Iris pigment epithelial cell (primary cell): ENCODE data around the gene E2F1.
A peak's percentile ranks its signal among the peaks of the same experiment; 100 is the strongest.

ENCODE experiments used
- DNase-seq: peaks from one replicate; pipeline ENCODE4 v3.0.0-alpha.2; 2011; ENCODE audit warnings: low read depth

E2F1 gene

GRCh38 chr20:33687370-33687915 is 1.3 kb upstream of the E2F1 start:
- no peak for DNase-seq

DNA sequence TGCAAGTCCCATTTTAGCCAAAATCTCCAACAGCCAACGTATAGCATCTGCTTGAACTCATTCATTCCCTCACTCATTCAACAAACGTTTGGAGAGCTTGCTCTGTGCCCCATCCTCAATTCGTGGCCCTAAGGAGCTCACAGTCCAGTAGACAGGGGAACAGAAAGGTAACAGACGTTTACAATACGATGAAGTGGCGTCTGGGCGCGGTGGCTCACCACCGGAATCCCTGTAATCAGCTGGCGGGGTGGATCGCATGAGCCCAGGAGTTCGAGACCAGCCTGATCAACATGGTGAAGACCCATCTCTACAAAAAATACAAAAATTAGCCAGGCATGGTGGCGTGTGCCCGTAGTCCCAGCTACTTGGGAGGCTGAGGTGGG is 790 bp upstream of the E2F1 start:
- no peak for DNase-seq

- no peak for DNase-seq
Observed at GRCh38 chr20:33685328-33686099, 671 bp downstream of the E2F1 start.

DNA sequence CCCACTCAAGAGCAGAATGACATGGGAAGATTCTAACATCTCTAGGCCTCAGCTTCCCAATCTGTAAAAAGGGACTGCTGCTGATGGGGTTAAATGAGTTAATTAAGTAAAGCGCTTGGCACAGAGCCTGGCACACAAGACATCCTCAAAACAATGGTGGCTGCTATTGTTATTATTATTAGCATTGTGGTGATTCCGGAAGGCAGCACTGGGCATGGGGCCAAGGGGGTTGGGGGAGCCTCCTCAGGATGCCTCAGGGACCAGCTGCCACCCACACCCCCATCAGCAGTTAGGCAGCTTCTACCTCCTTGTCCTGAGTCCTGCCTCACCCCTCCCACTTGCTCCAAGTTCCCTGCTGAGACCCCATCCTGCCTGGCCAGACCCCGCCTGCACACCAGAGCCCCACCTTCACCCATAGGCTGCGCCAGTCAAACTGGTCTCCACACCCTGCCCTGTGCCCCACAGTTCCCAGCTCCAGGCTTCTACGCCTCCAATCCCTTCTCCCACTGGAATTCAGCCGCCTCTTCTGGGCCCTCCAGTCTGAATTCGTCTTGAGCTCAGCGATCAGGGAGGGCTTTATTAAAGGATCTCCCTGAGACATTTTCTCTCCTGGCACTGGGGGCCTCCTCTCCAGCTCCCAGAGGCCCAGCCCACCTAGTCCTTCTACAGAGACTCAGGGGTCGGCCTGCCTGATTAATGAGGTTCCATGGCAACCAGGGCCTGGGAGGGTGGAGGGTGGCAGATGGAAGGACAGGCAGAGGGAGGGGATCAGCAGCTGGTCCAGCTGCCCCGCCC is 1.5 kb downstream of the E2F1 start:
- DNase-seq: no peak

DNA sequence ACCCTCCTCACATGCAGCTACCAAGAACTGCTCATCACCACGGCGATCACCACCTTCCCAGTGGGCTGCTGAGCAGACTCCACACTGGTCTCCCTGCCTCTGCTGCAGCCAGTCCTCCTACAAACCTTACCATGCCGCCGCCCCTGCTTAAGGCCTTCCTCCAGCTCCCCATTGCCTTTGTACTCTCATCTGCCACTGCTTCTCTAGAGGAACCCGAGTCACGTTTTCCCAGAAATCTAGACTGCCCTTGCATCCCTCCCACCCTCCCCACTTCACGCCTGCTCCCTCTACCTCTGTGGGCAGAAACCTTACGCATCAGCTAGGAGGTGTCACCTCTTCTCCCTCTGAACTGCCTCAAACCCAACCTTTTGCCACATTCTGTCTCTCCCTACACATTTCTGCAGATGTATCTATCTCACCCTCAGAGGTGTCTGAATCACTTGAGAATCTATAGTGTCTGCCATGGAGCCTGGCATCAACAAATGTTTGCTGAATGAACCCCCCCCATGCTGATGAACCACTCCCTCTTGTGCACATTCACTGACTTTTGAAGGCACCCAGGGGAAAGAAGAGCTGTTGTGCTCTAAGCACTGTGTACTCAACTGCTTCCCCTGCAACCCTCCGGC is 4.3 kb downstream of the E2F1 start:
- no peak for DNase-seq

DNA sequence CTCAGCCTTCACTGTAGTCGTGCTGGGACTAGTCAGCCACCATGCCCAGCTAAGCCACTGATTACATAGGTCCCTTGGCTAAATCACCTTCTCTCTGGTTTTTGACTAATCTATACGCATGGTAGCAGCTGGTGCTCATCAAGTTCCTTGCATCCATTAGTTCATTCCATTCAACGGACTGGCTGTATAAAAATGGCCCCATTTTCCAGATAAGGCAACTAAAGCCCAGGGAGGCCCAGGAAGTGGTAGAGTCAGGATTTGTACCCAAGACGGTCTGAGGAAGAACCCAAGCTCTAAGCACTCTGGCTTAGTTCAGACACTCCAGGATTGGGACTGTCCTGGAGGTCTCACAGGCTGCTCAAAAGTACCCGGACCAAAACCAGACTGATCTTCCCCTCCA is 4.9 kb downstream of the E2F1 start:
- DNase-seq: no peak

GRCh38 chr20:33680686-33681085 is 5.5 kb downstream of the E2F1 start:
- no peak for DNase-seq

DNA sequence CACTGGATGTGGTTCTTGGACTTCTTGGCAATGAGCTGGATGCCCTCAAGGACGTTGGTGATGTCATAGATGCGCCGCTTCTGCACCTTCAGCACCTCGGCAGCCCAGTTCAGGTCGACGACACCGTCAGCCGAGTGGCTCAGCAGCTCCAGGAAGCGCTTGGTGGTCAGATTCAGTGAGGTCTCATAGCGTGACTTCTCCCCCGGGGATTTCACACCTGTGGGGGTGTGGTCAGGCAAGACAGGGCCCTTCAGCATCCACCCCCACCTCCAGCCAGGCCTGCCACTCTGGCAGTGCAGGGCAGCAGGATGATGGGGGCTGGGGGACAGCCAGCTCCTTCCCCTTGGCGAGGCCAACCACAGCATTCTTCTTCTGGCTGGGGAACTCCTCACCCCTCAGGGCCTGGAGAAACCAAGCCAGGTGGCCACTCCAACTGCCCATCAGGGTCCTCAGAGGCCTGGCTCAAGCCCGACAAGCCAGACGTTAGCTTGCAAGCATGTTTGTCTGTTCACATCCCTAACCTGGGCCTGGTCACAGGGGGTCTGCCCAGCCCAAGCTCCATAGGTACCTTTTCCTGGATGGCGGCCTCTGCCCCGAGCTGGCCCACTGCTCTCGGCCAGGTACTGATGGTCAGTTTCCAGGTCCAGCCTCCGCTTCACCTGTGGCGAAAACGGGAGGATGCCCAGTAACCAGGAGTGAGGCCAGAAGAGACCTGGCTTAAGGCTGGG is 6.3 kb downstream of the E2F1 start:
- no peak for DNase-seq

- no peak for DNase-seq
Observed at GRCh38 chr20:33677991-33678702, 8.0 kb downstream of the E2F1 start.

- no peak for DNase-seq
Observed at GRCh38 chr20:33676652-33677645, 9.2 kb downstream of the E2F1 start.

GRCh38 chr20:33676121-33676520 is 10.1 kb downstream of the E2F1 start:
- DNase-seq: no peak

- no peak for DNase-seq
Observed at GRCh38 chr20:33675136-33675959, 10.8 kb downstream of the E2F1 start.

- DNase-seq: peak; percentile 72
Observed at GRCh38 chr20:33674294-33675135, 11.7 kb downstream of the E2F1 start, which contains the start of gene NECAB3. TSS of gene NECAB3 (minus strand) at chr20:33674428. CDS start at chr20:33674352, 76 bp downstream.

DNA sequence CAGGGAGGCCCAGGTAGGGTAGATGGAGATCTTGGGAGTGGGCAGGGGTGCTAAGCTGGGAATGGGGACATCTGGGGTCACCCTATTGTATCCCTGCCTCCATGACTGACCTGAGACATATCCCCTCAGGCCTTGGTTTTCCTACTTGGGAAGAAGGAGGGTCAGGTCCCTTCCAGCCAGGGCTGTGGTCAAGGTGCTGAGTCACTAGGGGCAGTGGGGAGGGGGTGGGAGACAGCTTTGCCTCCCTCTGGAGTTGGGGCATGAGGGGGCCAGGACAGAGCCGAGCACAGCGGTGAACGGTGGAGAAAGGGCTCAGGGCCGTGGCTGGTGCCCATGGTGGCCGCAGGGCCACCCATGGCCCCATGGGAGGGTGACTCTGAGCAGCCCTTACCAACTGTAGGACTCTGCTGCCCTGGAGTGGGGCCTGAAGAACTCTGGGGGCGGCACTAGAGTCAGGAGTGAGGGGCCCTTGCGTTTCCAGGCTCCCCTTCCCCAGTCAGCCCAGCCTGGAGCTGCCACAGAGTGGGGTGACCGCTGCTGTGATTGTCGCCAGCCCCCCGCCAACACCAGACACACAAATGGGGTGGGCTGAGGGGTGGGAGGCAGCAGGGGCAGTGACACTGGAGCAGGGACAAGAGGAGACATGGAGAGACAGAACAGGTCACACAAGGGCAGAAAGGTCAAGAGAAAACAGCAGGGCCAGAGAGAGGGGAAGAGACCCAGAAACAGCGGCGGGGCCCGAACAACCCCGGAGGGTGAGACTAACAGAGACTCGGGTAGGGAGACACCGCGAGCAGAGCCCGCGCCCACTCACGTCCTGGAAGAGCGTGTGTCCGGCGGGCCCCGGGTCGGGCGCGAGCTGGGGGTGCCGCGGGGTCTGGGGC is 12.5 kb downstream of the E2F1 start:
- no peak for DNase-seq

DNA sequence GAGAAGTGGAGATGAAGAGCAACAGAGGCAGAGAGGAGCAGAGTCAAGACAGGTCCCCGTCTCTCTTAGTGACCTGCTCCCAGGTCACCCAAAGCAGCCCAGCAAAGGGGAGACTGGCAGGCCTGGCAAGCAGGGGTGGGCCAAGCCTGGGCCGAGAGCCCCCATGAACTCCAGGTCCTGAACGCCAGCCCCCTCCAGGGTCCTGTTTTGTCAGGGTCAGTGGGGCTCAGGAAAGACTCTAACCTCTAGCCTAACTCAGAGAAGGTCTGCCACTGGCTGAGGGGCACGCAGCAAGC is 13.1 kb downstream of the E2F1 start:
- DNase-seq: no peak

- DNase-seq: no peak
Observed at GRCh38 chr20:33672426-33673113, 13.6 kb downstream of the E2F1 start.
